ENCODE data around the gene APOF. TPM values are rescaled to one million over a fixed set of nuclear protein-coding genes. Genes with fewer than 3 reads are reported as not detected.

The APOF gene
- total and polyA plus RNA-seq, 2 of the 8 experiments (the other 6 are each of a cell fraction or from before 2014, with no cell fraction given) = not detected

GRCh38 chr12:56337753-56338251, 24.9 kb downstream of the APOF start:
- Histone ChIP-seq H3K4me3 (ENCODE audit: extremely low read depth in 1 of 4, insufficient read depth in 2 of 4, low read depth in 3 of 4, low read length in 4 of 4) (peak overlapping the region in 1 of 4 experiments; percentile 28; a peak in 1 of 8 replicates), H3K79me1 (ENCODE audit: low read depth, low read length) (no peaks in the 10 kb centered on the region), H2BK20ac (ENCODE audit: low read length) (peak overlapping the region; percentile 6), H3K56ac (replicated peaks; ENCODE audit: insufficient read length, low read depth, low read length) (no peak overlapping the region), H2BK12ac (ENCODE audit: low read depth, low read length) (peak overlapping the region; percentile 23), H3K4me1 (replicated peaks in 1 of 4; ENCODE audit: control insufficient read depth in 3 of 4, insufficient read depth in 4 of 4, low read length in 3 of 4) (peaks cover 9 to 24% (median 16%) of the 10 kb centered on the region in 4 experiments), H3K27ac (ENCODE audit: low read depth, low read length) (peak overlapping the region; percentile 12; the same call in 1 of the 2 replicates), H3K14ac (ENCODE audit: insufficient read length) (no peak overlapping the region), H4K20me1 (replicated peaks in 1 of 2; ENCODE audit: control insufficient read depth in 1 of 2, insufficient read depth in 2 of 2, low read length in 2 of 2) (no peaks in the 10 kb centered on the region), H2AK5ac (ENCODE audit: low read depth, low read length) (no peak overlapping the region), H2AFZ (ENCODE audit: low read length) (no peak overlapping the region), H4K8ac (ENCODE audit: extremely low read depth, insufficient read depth, low read length) (no peak overlapping the region), H3K9ac (replicated peaks in 1 of 4; ENCODE audit: extremely low read depth in 1 of 4, low read depth in 3 of 4, low read length in 3 of 4) (no peak overlapping the region), H3K27me3 (replicated peaks in 1 of 4; ENCODE audit: control insufficient read depth in 3 of 4, extremely low read depth in 1 of 4, insufficient read depth in 3 of 4, low read length in 3 of 4) (no peaks in the 10 kb centered on the region), H4K91ac (replicated peaks; ENCODE audit: insufficient read length, low read length) (peak overlapping the region; percentile 49), H2BK120ac (replicated peaks; ENCODE audit: low read depth, low read length) (no peak overlapping the region), H3K23me2 (ENCODE audit: low read depth, low read length) (peaks cover 7% of the 10 kb centered on the region; the same call in 1 of the 2 replicates), H3K23ac (ENCODE audit: insufficient read length) (no peak overlapping the region), H3K9me3 (ENCODE audit: insufficient read depth in 2 of 2, low read depth in 1 of 2, low read length in 1 of 2) (no peaks in the 10 kb centered on the region), H4K5ac (ENCODE audit: insufficient read length, low read depth, low read length) (no peak overlapping the region), H3K36me3 (ENCODE audit: control insufficient read depth in 2 of 4, insufficient read depth in 4 of 4, low read length in 3 of 4) (peaks cover 0 to 5% (median 2%) of the 10 kb centered on the region in 4 experiments; a peak in 4 of 8 replicates), H3K4me2 (ENCODE audit: insufficient read depth in 1 of 2, low read depth in 2 of 2, low read length in 2 of 2) (peak overlapping the region; percentile 24 to 59), H2BK15ac (ENCODE audit: low read length) (0 out of 2 replicates have a peak overlapping the region, but pooled peaks have one; percentile 1), H3K18ac (ENCODE audit: extremely low read depth, low read length) (peak overlapping the region; percentile 24; the same call in 1 of the 2 replicates), H3K79me2 (ENCODE audit: control insufficient read depth in 1 of 2, insufficient read depth in 2 of 2, low read length in 2 of 2) (no peaks in the 10 kb centered on the region), H3K4ac (replicated peaks; ENCODE audit: insufficient read length, low read depth, low read length) (no peak overlapping the region), H2BK5ac (ENCODE audit: low read depth, low read length) (peak overlapping the region; percentile 3; the same call in 1 of the 2 replicates)
- 83% methylated on average over 8 of the region's 8 CpGs; no CpG with 5 or more reads in 1 of the 2 experiments for WGBS, 2 experiments (ENCODE audit: extremely low coverage in 1 of 2, insufficient coverage in 1 of 2, insufficient read length in 1 of 2, insufficient replicate concordance in 2 of 2, low coverage in 1 of 2, low lambda C conversion rate in 2 of 2, missing lambda C conversion rate in 1 of 2)
- DNase-seq (ENCODE audit: low read depth in 1 of 2, low spot score in 2 of 2) = no peak
- ChIA-PET POLR2A (ENCODE audit: partially characterized antibody) (interaction anchor here (0.8 to 7.2 kb wide), 15 partner anchors 8 to 184 kb away, joined by 3 to 55 read pairs (median 4); partner anchors contain the start of genes CNPY2, CS, MYL6 and RBMS2), CTCF (ENCODE audit: partially characterized antibody) (interaction anchor here (0.6 to 7.2 kb wide), 9 partner anchors 9 to 291 kb away, joined by 3 to 38 read pairs (median 5); partner anchors contain the start of gene CNPY2)
- FAIRE-seq = no peak
- TF ChIP-seq SP2 (IDR thresholded peaks at IDR 0.05; ENCODE audit: low read length) (no peak), SUZ12 (IDR thresholded peaks at IDR 0.05; ENCODE audit: low read length) (no peak), USF2 (IDR thresholded peaks at IDR 0.05; ENCODE audit: low read length) (no peak), RAD21 (IDR thresholded peaks at IDR 0.05 in 1 of 2, conservative IDR thresholded peaks at IDR 0.05 in 1 of 2; ENCODE audit: low read depth in 2 of 2, low read length in 2 of 2) (no peak), BCL11A (IDR thresholded peaks at IDR 0.05; ENCODE audit: low read depth in 2 of 2, low read length in 2 of 2) (no peak), ZNF274 (IDR thresholded peaks at IDR 0.05; ENCODE audit: borderline replicate concordance, extremely low read depth, low read length) (no peak), CREB1 (IDR thresholded peaks at IDR 0.05) (no peak), RNF2 (IDR thresholded peaks at IDR 0.05; ENCODE audit: borderline replicate concordance, low read depth, low read length, missing control alignments, poor library complexity, severe bottlenecking) (no peak), TAF7 (optimal IDR thresholded peaks at IDR 0.05; ENCODE audit: borderline replicate concordance, low read depth, low read length) (no peak), CBX8 (IDR thresholded peaks at IDR 0.05; ENCODE audit: borderline replicate concordance, low read depth, low read length) (no peak)
